GM10248 (cell line): ENCODE measurements around the gene PDLIM7.
A peak's percentile ranks its signal among the peaks of the same experiment; 100 is the strongest.

Source experiments
- CTCF ChIA-PET: fragments of 300-600 bp; sonication (Branson Sonifier 250); formaldehyde crosslinking; extraction: SDS; loops from one replicate; lab custom pipeline; 2021; ENCODE audit warnings: antibody characterized with exemption; lab: Yijun Ruan, JAX
- POLR2A ChIA-PET: fragments of 350-650 bp; sonication (Branson Sonifier 250); formaldehyde crosslinking; extraction: SDS; loops from one replicate; lab custom pipeline; 2020; ENCODE audit warnings: antibody characterized with exemption; lab: Yijun Ruan, JAX
- DNase-seq: peaks from one replicate; pipeline ENCODE4 v3.0.0; 2012; ENCODE audit errors: extremely low spot score
- TF ChIP-seq, protein P1 (sequence below): IDR thresholded peaks from 2 replicates; pipeline ENCODE4 v1.5.1; 2012; ENCODE audit warnings: mild to moderate bottlenecking, low read depth; ENCODE audit errors: extremely low read depth, missing control alignments, control extremely low read depth

The PDLIM7 gene

DNA sequence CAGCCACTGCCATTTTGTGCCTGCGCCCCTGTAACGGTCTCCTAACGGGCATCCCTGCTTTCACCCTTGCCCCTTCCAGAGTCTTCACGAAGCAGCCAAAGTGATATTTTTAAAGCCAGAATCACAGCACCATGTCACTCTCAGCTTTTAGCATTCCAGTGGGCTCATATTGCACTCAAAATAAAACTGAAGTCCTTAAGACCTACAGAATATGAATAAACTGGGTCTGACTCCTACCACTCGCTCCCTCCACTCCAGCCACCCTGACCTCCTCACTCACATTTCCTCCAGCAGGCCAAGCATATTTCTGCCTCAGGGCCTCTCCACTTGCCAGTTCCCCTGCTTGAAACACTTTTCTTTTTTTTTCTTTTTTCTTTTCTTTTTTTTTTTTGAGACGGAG lies 2.4 kb upstream of the PDLIM7 start:
- TF ChIP-seq, protein P1, sequence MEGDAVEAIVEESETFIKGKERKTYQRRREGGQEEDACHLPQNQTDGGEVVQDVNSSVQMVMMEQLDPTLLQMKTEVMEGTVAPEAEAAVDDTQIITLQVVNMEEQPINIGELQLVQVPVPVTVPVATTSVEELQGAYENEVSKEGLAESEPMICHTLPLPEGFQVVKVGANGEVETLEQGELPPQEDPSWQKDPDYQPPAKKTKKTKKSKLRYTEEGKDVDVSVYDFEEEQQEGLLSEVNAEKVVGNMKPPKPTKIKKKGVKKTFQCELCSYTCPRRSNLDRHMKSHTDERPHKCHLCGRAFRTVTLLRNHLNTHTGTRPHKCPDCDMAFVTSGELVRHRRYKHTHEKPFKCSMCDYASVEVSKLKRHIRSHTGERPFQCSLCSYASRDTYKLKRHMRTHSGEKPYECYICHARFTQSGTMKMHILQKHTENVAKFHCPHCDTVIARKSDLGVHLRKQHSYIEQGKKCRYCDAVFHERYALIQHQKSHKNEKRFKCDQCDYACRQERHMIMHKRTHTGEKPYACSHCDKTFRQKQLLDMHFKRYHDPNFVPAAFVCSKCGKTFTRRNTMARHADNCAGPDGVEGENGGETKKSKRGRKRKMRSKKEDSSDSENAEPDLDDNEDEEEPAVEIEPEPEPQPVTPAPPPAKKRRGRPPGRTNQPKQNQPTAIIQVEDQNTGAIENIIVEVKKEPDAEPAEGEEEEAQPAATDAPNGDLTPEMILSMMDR = no peak
- ChIA-PET CTCF (interaction anchor here (1.0 to 12.3 kb wide), 9 partner anchors 10 to 110 kb away, joined by 3 to 115 read pairs (median 11); partner anchors contain the start of genes DOK3 and F12), POLR2A (no interaction called here)
- DNase-seq = no peak

DNA sequence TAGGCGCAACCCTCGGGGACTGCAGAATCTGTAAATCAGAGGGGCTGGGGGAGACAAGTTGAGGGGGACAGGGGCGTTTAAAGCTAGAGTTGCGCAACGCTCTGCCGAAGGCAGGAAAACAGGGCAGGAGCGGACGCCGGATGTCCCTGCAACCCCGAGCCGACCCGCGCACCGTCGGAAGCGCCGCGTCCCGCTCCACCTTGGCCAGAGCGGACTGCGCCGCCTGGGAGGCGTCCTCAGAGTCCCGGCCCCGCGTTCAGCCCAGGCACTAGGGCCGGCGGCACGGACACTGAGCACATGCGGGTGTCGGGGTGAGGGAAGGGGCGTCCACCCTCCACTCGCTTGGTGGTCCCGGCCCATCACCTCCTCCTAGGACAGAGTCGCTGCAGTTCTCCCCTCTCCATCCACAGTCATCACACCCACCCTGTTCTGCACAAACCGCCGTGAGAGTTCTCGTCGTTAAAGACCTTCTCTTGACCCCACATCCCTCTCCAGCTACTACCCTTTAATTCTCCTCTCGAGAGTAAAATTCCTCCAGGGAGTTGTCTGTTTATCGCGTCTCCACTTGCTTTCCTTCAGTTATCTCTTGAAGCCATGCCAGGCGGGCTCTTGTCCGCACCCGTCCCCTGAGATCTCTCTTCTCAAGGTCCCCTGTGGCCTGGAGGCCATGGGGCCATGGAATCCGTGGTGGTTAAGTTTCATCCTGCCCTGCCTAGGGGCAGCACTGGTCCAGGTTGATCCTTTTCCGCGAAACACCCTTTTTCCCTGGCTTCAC lies 796 bp upstream of the PDLIM7 start:
- no peak for DNase-seq
- TF ChIP-seq, protein P1 = no peak
- ChIA-PET POLR2A (interaction anchor here (0.6 to 2.4 kb wide), 3 partner anchors 8 to 193 kb away, joined by 4 to 17 read pairs (median 5); partner anchors contain the start of gene DOK3), CTCF (interaction anchor here (0.9 to 11.1 kb wide), 9 partner anchors 10 to 388 kb away, joined by 3 to 87 read pairs (median 6); partner anchors contain the start of gene DOK3)

DNA sequence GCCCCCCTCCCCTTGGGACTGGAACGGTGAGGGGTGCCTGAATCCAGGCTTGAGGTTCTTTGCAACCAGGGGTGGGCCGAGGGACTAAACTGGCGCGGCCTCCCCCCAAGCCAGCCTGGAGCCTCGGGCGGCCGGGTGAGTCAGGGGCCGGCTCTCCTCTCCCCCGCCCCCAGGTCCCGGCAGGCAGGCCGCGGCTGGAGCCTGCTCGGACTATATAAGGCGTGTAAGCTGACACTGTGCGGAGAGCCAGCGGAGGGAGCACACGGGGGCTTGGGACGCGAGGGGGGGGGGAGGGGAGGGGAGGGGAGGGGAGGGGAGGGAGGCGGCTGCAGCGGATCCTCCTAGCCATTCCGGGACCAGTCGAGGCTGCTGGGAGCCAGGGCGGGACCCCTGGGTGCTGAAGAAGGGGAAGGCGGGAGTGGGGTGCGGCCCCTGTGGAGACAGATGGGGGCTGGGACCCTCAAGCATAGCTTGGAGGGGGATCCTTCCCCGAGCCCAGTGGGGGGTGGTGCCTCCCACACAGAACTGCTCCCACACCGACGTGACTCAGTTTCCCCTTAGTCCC lies 595 bp downstream of the PDLIM7 start:
- DNase-seq = peak; percentile 71
- POLR2A ChIA-PET = interaction anchor here (0.6 to 2.4 kb wide), 4 partner anchors 9 to 31 kb away, joined by 3 to 17 read pairs (median 4); partner anchors contain the start of gene DOK3
- CTCF ChIA-PET = interaction anchor here (0.9 to 11.1 kb wide), 11 partner anchors 8 to 387 kb away, joined by 3 to 87 read pairs (median 5); partner anchors contain the start of gene DOK3
- TF ChIP-seq, protein P1 = no peak

DNA sequence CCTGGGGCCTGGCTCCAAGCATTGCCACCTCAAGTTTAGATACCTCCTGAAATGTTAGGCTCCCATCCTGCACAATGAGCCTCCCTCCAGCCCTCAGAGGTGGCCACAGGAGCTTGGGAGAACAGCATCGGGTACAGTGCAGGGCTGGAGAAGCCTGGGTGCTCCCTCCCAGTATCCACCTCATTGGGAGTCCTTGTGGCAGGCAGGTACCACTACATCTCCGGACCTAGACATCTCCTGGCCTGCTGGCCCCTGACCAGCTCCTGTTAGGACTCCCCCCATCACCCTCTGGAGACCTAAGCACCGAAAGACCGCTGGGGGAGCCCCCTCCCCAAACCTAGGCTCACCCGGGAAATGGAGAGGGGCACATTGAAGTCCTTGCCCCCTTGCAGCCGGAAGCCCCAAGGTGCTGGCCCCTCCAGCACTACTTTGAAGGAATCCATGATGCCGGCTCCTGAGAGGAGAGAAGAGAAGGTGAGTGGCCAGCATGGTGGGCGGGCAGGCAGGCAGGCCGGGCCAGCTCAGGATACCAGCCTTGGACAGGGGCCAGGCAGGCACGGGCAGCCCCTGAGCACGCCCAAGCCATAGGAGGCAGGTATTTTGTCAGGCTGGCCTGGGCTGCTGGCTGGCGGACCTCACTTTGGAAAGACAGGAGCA lies 1.2 kb downstream of the PDLIM7 start:
- ChIA-PET CTCF (interaction anchor here (1.1 to 11.1 kb wide), 8 partner anchors 9 to 106 kb away, joined by 3 to 87 read pairs (median 11); partner anchors contain the start of gene DOK3), POLR2A (interaction anchor here (2.4 kb wide), 1 partner anchor 13 kb away, joined by 17 read pairs; the partner anchor contains the start of gene DOK3)
- peak; percentile 37 for DNase-seq
- TF ChIP-seq, protein P1 = no peak

DNA sequence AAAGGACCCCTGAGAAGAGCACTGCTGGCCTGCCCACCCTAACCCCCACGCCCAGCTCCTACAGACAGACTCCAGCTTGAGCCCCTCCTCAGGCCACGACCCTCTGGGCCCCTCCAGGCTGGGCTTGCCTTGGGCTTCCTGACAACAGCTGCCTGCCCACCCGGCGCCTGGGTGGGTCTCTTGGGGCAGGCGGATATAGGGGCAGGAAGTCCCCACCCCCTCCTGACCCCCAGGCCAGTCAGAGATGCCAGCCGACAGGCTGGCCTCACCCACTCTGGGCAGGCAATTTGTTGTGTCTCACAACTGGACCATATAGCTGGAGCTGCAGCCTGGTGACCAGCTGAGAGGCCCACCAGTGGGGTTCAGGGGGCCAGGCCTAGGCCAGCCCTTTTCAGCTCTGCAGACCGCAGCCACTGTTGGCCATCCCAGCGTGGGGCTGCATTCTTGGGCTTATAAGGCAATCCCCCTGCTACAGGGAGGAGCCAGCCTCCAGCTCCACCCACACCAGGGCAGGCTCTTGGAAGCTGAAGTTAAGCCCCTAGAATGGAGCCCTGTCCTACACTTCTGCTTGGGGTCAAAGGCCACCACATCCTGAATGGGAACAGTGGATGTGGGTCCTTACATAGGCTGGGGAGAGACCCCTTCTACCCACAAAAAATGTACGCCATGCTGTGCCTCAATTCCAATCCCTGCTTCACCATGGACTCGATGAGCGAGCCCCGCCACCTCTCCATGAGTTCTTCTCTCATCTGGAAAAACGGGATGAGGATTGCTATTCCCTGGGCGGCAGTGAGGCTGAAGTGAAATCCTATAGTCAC lies 2.0 kb downstream of the PDLIM7 start:
- DNase-seq = peak; percentile 55
- CTCF ChIA-PET = interaction anchor here (0.6 to 11.1 kb wide), 12 partner anchors 9 to 186 kb away, joined by 3 to 87 read pairs (median 6); partner anchors contain the start of gene DOK3

More for the DNA sequence above, 2.0 kb downstream of the PDLIM7 start:
- TF ChIP-seq, protein P1 = no peak
- POLR2A ChIA-PET = interaction anchor here (0.6 to 2.4 kb wide), 2 partner anchors 13 to 14 kb away, joined by 5 to 17 read pairs; partner anchors contain the start of gene DOK3
